ENCODE measurements around the gene PCYT2. TPM values are rescaled to one million over a fixed set of nuclear protein-coding genes. Genes with fewer than 3 reads are reported as not detected.

The PCYT2 gene
- total RNA-seq, 2 donors from 2014 or later: 47.5 to 71.6 TPM

DNA sequence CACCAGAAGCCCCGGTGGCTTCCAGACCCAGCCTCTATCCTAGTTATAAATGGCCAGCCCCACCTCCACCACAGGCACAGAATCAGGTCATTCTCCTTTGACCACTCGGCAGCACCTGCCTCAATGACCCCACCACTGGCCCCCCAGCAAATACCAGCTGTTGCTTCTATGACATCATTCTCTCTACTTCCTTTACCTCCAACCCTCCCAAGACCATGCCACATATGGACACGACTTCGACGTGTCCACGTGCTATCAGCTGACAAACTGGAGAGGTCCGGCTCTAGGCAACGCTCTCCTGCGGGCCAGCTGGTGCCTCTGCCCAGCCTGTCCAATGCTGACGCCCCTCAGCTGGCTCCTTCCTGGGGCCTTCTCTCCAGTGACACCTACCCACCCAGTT is 25.7 kb downstream of the PCYT2 start:
- no peaks in the 10 kb centered on the region for H3K9me3 ChIP-seq
- intact Hi-C loops (cut with DNase I): no loop called here
- DNase-seq: no peak
- peaks cover 5% of the 10 kb centered on the region for H3K4me1 ChIP-seq
- no peak overlapping the region for H3K27ac ChIP-seq
- H3K4me3 ChIP-seq: no peak overlapping the region
- TF ChIP-seq, protein P1, sequence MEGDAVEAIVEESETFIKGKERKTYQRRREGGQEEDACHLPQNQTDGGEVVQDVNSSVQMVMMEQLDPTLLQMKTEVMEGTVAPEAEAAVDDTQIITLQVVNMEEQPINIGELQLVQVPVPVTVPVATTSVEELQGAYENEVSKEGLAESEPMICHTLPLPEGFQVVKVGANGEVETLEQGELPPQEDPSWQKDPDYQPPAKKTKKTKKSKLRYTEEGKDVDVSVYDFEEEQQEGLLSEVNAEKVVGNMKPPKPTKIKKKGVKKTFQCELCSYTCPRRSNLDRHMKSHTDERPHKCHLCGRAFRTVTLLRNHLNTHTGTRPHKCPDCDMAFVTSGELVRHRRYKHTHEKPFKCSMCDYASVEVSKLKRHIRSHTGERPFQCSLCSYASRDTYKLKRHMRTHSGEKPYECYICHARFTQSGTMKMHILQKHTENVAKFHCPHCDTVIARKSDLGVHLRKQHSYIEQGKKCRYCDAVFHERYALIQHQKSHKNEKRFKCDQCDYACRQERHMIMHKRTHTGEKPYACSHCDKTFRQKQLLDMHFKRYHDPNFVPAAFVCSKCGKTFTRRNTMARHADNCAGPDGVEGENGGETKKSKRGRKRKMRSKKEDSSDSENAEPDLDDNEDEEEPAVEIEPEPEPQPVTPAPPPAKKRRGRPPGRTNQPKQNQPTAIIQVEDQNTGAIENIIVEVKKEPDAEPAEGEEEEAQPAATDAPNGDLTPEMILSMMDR (IDR thresholded peaks at IDR 0.05): no peak
- H3K9ac ChIP-seq (ENCODE audit: low read depth in 2 of 2, low read length in 2 of 2): no peak overlapping the region
- peaks cover 15% of the 10 kb centered on the region for H3K36me3 ChIP-seq
- no peaks in the 10 kb centered on the region for H3K27me3 ChIP-seq

DNA sequence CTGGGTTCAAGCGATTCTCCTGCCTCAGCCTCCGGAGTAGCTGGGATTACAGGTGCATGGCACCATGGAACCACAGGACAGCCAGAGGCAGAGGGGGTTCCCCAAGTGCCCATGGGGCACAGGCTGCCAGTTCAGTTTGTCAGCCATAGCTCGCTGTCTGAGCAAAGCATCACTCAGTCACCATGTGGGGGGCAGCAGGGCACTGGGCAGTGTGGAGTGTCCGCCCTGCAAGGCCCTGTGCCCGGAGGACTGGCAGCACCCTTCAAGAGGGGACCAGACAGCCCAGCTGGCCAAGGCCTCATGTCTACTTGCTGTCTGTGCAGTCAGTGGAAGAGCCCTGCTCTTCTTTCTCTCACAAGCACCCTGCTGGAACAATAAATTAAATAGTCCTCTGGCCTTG is 26.2 kb downstream of the PCYT2 start:
- no peaks in the 10 kb centered on the region for H3K27me3 ChIP-seq
- no peaks in the 10 kb centered on the region for H3K4me1 ChIP-seq
- intact Hi-C loops (cut with DNase I): no loop called here
- no peak overlapping the region for H3K9ac ChIP-seq (ENCODE audit: low read depth in 2 of 2, low read length in 2 of 2)
- no peak for DNase-seq
- H3K36me3 ChIP-seq: peaks cover 15% of the 10 kb centered on the region
- H3K27ac ChIP-seq: no peak overlapping the region
- no peaks in the 10 kb centered on the region for H3K9me3 ChIP-seq
- TF ChIP-seq, protein P1 (IDR thresholded peaks at IDR 0.05): no peak
- no peak overlapping the region for H3K4me3 ChIP-seq

DNA sequence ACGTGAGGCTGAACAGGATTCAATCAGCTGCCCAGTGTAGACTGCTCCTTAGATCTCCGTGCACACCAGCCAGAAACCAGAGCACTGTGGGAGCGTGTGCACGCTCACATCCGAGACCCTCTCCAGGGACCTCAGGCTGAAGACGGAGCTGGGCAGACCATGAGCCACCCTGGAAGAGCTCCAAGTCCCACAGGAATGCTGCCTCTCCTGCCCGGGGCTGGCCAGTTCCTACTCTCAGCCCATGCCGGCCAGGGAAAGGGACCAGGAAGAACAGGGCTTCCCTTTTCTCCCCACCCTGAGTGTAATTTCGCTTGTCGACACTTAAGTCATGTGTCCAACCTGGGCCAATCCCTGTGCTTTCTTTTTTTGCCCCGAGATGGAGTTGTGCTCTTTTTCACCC is 26.7 kb downstream of the PCYT2 start:
- Histone ChIP-seq H3K27me3 (no peaks in the 10 kb centered on the region), H3K4me3 (no peak overlapping the region), H3K36me3 (peaks cover 15% of the 10 kb centered on the region), H3K4me1 (no peaks in the 10 kb centered on the region), H3K9me3 (no peaks in the 10 kb centered on the region), H3K9ac (ENCODE audit: low read depth in 2 of 2, low read length in 2 of 2) (no peak overlapping the region), H3K27ac (no peak overlapping the region)
- TF ChIP-seq, protein P1 (IDR thresholded peaks at IDR 0.05): no peak
- DNase-seq: no peak
- intact Hi-C loops (cut with DNase I): no loop called here

DNA sequence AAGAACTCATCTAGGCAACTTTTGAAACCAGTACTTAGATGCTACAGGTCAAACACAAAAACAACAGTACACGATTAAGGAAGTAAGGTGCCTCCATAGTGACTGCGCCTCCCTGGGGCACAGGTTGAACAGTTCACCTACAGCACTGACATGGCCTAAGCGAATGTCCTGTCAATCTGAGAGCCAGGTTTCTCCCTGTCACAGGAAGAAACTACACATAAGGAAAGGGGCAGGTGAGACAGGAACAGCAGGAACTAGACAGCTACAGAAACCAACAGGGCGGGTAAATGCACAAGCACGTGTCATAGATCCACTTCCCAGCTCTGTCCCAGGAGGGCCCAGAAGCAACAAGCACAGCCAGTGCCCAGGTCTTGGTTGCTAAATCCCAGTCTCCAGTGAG is 32.1 kb downstream of the PCYT2 start:
- intact Hi-C loops (cut with DNase I): no loop called here
- Histone ChIP-seq H3K4me1 (no peaks in the 10 kb centered on the region), H3K9ac (ENCODE audit: low read depth in 2 of 2, low read length in 2 of 2) (no peak overlapping the region), H3K9me3 (no peaks in the 10 kb centered on the region), H3K27me3 (no peaks in the 10 kb centered on the region), H3K4me3 (no peak overlapping the region), H3K36me3 (no peaks in the 10 kb centered on the region), H3K27ac (no peak overlapping the region)
- TF ChIP-seq, protein P1 (IDR thresholded peaks at IDR 0.05): no peak
- no peak for DNase-seq

DNA sequence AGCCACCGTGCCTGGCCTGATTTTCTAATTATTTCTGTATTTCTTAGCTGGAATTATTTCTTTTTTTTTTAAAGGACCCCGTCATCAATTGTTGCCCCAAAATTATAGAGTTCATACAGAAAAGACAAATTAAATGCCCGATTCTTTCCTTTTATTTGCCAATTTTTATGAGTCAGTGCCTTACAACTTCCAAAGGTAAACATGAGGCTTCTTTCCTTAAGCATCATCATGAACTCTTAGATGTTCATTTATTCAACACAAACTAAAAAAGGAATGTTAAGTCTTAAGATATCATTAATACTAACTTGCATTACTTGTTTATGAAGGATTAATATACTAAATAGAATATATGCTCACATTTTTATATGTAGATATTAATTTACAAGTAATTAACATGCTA is 32.9 kb downstream of the PCYT2 start:
- no peaks in the 10 kb centered on the region for H3K9me3 ChIP-seq
- H3K4me3 ChIP-seq: no peak overlapping the region
- TF ChIP-seq, protein P1 (IDR thresholded peaks at IDR 0.05): no peak
- no peaks in the 10 kb centered on the region for H3K4me1 ChIP-seq
- H3K36me3 ChIP-seq: no peaks in the 10 kb centered on the region
- H3K27ac ChIP-seq: no peak overlapping the region
- no peak for DNase-seq
- no peaks in the 10 kb centered on the region for H3K27me3 ChIP-seq
- H3K9ac ChIP-seq (ENCODE audit: low read depth in 2 of 2, low read length in 2 of 2): no peak overlapping the region
- intact Hi-C loops (cut with DNase I): no loop called here

DNA sequence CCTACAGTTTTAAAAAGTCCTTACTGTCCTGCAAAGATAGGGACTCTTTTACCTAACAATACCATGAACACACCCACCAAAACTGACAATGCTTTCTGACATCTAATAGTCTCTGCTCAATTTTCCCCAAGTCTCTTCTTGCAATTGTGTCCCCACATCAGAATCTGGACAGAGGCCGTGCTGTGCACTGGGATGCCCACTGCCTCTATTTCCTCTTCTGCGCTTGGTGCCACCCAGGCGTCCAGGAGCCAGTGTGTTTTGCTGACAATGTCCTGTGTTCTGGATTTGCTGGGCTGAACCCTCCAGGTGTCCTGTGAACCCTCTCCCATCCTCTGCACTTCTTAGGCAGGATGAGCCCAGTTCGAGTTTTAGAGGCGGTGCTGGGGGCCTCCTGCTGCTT is 33.6 kb downstream of the PCYT2 start:
- no peak overlapping the region for H3K4me3 ChIP-seq

More for the DNA sequence above, 33.6 kb downstream of the PCYT2 start:
- TF ChIP-seq, protein P1 (IDR thresholded peaks at IDR 0.05): no peak
- intact Hi-C loops (cut with DNase I): no loop called here
- Histone ChIP-seq H3K9me3 (no peaks in the 10 kb centered on the region), H3K4me1 (no peaks in the 10 kb centered on the region), H3K27ac (no peak overlapping the region), H3K36me3 (no peaks in the 10 kb centered on the region), H3K27me3 (no peaks in the 10 kb centered on the region), H3K9ac (ENCODE audit: low read depth in 2 of 2, low read length in 2 of 2) (no peak overlapping the region)
- no peak for DNase-seq
